Fibroblast of skin of left biceps (primary cell): ENCODE data around the gene PFDN1.

Experiments
- DNase-seq, 2 experiments: peaks; one replicate each; pipeline ENCODE4 v3.0.0-alpha.2; 2013; ENCODE audit warnings: low read depth in 2 of 2

The PFDN1 gene

DNA sequence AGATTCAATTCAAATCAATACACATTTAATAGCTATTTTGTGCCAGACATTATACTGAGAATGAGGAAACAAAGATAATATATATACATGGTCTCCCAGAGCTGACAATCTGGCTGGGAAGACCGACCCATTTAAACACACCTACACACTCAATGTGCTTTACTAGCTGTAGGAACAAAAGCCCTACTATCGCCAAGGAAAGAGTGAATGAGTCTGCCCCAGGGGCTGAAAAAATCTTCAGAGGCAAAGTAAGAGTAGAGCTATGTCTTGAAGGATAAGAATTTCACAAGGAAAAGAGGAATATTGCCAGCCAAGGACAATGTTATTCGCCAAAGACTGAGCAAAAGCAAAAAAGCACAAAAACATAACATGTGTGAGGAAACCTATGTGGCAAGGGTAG lies 6.6 kb downstream of the PFDN1 start:
- no peak for DNase-seq

DNA sequence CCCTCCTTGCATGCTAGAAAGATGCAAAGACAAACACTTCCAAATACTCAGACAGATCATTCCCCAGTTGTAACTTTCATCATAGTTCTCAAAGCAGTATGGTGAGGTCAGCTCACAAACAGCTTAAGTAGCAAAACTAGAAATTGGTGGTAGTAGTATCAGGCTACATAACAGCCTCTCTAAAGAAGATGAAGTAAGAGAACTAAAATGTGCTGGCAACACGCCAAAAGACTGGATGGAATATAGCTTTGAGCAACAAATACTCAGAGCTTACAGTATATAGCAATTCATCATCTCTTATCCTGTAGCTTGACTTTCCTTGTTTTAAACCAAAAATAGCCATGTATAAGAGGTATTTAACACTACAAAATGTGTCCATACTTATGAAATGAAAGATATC lies 7.5 kb downstream of the PFDN1 start:
- DNase-seq, result peak; percentile 93

DNA sequence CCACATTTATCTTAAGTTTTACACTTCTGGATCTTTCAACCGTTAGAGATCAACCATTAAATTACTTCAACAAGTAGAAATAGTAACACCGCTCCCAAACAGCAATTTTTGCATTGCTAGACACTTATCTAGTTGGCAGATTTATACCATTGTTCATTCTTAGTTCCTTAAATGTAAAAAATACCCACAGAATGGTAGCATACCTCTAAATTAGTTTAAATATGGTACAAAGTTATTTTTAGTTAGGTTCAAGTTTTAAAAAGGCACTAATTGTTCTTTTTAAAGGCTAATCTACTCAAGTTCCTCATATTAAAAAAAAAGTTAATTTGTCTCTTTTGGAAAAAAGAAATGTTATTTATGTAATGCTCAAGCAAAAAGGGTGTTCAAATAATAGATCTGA lies 8.1 kb downstream of the PFDN1 start:
- DNase-seq, result no peak

DNA sequence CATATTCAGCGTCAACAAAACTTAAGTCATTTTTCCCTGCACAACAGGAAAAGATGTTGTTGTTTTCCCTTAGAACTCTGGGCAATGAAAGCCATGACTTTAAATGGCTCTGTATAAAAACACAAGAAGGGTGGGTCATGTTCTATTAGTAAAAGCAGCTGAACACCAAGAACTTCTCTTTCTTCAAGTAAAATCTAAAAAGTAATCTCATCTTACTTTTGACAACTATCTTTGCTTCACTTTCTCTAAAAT lies 9.1 kb downstream of the PFDN1 start:
- no peak for DNase-seq

DNA sequence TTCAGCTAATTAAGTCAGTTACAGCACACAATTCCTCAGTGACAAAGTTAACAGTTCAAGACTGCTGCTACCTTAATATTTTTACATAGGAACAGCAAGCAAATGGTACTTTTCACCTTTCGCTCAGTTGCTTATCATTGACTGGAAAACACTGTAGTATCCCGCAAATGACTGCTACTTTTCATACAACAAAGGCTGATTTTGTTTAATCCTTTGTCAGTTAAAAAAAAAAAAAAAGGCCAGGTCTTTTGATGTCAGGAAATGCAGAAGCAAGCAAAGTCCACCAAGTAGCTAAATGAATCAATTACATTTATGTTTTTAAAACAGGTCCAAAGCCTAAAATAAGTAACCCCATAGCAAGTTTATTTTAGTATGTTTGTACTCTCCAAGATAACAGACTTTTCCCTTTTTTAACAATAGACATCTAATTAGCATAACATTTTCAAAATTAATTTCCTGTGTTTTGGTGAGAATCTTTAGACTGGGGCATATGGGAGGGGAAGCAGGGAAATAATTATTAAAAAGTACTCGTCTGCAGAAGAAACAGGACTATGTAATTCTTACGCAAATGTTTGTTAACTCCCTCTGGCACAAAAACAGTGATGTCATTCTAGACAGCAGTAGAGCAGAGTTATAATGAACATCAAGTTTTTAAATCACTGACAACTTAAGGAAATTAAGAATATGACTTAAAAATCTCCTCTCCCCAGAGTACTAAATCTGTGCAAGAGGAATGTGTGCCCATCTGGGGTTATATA lies 9.6 kb downstream of the PFDN1 start:
- no peak for DNase-seq

DNA sequence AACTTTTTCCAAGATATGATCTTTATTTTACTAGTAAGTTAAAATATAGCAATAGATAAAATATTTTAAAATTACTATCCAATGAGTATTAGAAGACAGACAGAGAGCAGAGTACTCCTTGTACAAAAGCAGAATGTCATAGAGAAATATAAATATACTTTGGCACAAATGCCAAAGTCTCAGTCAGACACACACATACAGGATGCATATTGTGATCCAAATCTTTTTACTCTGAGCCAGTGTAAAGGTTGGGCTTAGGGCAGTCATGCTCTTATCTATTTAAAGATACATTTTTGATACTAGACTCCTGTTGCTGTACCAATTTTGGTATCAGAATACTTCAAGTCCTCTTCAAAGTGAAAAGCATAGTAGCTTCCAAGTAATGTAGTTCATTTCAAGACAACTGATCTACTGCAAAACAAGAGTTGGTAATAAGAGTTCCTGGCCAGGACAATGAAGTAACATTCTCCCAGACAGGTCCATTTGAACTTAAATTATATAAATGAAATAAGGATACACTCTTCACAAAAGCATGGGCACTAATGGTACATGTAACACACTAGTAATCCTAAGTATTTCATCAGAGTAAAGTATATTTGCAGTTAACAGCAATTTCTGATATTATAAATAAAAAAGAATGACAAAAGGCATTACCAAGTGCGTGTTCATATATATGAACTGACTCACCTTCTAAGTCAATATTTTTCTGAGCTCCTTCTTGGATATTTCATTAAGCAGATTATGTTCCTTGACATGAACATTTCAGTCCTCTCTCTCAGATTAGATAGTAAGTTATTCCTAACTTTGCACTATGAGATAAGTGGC lies 10.5 kb downstream of the PFDN1 start:
- no peak for DNase-seq

DNA sequence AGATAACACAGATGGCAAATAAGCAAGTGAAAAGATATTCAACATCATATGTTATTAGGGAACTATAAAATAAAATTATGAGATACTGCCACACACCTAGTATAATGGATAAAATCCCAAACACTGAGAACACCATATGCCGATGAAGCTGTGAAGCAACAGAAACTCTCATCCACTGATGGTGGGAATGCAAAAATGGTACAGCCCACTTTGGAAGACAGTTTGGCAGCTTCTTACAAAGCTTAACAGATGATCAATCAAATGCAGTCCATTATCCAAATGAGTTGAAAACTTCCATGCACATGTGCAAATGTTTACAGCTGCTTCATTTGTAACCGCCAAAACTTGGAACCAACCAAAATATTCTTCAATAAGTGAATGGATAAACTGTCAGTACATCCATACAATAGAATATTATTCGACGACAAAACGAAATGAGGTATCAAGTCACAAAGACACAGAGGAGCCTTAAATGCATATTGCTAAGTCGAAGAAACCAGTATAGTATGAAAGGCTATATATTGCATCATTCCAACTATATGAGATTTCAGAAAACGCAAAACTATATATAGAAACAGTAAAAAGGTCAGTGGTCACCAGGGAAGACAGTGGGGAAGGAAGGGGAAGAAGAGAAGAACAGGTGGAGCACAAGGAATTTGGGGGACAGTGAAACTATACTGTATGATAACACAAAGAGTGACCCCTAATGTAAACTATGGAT lies 14.9 kb downstream of the PFDN1 start:
- peak in 1 of 2 experiments; percentile 24 for DNase-seq

DNA sequence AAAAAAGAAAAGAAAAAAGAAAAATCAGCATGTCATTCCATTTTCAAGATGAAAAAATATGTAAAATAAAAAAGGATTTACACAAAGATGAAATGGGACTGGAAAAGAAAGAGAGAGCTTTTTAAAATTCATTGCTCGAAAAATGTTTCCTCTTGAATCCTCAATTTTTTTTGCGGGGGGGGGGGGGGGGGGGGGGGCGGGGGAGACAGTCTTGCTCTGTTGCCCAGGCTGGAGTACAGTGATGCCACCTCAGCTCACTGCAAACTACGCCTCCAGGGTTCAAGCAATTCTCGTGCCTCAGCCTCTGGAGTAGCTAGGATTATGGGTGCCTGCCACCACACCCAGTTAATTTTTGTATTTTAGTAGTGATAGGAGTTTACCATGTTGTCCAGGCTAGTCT lies 16.5 kb downstream of the PFDN1 start:
- DNase-seq, result no peak

DNA sequence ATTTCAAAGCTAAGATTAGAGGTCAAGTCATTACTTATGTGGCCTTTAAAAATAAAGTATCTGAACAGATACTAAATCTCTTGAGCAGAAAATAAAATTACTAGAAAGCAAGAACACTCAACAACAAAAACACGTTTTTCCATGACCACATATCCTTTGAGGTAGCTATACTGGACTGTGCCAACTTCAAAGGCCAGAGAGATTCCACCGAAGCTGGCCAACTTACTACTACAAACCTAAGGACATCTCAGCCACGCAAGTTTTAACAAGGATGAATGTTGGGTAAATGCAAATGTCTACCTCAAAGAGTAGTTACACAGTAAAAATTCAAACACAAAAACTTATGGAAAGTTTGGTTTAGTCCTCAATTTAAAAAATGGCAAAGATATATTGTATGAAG lies 18.9 kb downstream of the PFDN1 start:
- no peak for DNase-seq

DNA sequence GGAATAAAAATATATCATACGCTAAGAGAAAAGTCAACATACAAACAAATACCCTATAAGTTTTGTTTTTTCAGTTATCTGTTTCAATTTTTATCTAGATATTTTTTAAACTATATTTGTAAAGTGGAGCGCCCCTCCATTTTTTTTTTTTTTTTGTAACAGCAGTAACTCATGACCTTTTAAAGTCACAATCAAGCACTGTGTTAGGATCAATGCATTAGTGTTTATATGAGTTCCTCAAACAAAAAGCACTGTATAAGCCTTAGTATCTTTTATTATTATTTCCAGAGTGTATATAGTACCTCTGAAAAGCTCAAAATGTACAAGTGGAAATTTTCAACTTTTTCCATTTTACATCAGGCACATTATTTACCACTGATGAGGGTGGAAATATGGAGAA lies 20.6 kb downstream of the PFDN1 start:
- no peak for DNase-seq

DNA sequence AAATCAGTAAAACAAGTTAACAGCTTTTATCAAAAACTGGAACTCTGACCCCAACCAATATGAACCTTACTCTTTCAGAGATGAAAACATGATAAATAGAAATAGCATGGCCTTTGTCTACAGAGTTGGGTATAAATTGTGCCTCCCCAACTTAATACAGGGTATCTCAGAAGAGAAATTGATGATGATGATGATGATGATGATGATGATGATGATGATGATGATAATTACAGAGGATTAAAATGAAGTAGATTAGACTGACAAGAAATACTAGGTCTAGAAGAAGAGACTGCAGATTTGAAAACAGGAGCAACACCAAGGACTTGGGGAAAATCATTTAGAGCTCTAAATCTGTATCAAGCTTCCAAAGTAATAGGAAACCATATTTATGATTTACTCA lies 27.1 kb downstream of the PFDN1 start:
- no peak for DNase-seq

DNA sequence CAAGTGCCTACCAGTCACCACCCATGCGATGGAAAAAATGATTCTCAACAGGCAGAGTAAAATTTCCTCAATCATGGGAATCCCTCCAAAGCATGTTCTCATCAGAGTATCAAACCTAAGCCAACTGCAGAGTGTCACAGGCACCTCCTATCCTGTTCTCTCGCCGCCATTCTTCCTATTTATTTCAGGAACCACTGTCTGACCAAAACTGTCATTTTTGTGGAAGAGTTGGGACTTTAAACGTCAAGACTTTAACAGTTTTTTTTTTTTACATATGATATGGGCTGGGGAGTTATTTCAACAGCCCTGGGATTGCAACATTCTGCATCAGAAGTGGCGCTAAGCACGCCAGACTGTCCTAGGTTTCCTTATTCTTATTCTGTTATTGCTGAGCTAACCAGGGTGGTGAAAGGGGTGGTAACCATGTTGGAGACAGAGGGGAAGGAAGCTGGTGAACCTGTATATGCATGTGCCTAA lies 29.5 kb downstream of the PFDN1 start:
- no peak for DNase-seq

DNA sequence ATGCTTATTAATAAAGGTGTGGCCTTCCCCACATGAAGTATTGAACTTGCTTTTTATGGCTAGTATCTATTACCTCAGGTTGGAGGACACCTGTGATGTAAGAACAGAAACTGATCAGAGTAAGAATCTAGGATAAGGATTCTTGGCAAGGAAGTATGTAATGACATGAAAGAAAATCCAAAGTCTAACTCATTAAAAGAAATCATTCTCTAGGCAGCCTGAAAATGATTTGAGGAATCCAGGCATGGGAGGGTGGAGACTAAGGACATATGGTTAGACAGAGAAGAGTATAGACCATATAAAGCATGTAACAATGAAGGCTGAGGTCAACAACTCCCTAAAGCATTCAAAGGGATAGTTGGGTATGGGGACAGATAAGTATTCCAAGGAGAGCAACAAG lies 32.9 kb downstream of the PFDN1 start:
- no peak for DNase-seq

DNA sequence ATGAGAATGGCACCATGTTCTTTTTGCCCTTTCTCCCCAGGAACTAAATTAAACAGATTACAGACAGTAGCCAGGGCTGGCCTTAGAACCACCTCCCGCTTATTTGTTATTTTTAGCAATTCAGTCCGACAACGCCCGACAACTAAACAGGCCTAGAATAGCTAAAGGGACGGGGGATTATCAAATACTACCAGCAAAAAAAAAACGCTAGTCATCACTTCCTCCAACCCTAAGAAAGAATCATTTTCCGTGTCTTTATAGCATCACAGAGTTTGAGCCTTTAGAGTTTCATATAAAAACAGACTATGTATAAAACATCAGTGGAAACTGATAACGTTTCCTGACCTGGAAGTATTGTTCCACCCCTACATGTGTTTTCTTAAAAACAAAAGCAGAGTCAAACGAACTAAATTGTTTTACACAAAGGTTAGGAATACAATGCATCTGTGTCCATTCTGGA lies 35.3 kb downstream of the PFDN1 start:
- no peak for DNase-seq

DNA sequence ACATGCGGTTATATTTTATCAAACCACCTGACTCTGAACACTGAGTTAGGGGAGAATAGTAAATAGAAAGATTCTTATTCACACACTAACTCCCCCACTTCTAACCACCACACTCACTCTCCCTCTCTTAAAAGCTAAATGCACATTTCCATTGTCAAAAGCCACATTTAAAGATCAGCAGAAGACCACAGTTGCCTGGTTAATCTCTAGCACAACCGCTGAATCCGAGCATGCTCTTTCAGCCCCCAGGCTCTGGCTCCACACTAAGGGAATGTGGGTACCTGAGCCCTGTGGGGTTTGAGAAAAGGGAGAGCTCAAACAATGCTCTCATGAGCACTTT lies 35.7 kb downstream of the PFDN1 start:
- DNase-seq, result no peak

DNA sequence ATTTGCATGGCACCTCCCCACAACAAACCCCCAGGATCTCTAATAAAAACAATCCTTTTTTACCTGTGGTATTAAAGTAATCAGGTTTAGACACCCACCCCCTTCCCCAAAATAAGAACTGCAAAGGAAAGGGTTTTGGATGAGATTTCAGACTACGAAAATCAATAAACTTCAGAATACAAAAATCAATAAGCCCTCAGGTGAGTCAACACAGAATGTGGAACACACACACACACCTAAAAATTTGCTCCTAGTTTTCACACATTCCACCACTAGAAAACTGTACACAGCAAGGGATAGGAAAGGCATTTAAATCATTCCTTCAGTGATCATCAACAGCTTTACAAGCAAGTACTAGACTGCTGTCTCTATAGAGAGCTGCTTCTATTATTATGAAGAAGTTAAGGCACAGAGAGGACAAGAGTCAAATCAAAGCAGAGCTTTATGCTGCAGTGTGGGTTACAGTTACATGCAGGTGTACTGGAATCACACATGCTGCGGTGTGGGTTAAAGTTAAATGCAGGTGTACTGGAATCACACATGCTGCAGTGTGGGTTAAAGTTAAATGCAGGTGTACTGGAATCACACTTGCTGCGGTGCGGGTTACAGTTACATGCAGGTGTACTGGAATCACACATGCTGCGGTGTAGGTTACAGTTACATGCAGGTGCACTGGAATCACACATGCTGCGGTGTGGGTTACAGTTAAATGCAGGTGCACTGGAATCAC lies 36.3 kb downstream of the PFDN1 start:
- DNase-seq, result no peak

DNA sequence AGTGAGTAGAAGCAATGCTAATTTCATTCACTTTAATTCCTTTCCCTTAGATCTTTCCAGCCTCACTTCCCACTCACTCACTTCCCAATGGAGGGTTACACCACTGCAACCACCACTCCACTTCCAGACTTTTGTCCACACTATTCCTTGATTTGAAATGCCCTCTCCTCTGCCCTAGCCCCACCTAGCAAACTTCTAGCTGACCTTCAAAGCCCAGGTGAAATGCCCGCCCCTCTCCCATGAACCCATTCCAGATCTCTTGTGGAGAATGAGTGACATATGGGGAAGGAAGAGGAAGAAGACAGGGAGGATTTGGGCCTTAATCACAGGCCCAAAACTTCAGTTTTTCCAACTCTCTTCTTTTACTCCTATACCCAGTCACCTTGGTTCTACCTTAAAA lies 37.1 kb downstream of the PFDN1 start:
- DNase-seq, result no peak

DNA sequence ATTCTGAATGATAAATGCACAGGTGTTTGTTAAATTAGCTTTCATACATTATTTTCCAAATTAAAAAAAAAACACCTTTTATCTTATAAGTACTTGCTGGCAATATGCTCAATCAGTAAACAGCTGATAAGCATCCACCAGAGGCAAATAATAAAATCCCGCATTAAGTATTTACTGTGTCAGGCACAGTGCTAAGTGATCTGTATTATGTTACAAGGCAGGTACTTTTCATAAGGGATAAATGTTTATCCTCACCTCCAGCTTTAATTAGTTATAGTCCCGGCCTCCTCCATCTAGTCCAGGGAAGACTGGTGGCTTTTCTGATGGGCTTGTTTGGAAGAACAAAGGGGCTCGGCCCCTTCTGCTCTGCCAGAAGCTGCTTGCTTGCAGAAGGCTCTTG lies 40.1 kb downstream of the PFDN1 start:
- no peak for DNase-seq

DNA sequence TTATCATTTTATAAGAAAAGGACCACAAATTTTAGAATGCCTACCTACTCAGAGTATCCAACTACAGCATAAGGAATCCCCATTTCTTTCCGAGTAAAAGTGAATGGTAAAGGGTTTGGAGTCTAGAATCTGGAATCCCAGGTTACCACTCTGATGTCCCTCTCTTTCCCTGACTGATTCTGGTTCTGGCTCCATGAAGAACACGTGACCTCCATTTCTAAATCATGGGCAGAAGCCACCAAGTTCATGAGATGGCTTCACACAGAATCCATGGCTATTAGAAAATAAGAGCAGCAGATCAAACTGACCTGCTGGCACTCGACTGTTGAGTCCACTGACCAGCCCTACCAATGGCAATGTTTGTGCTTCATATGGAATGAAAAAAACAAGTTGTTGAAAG lies 40.7 kb downstream of the PFDN1 start:
- no peak for DNase-seq

DNA sequence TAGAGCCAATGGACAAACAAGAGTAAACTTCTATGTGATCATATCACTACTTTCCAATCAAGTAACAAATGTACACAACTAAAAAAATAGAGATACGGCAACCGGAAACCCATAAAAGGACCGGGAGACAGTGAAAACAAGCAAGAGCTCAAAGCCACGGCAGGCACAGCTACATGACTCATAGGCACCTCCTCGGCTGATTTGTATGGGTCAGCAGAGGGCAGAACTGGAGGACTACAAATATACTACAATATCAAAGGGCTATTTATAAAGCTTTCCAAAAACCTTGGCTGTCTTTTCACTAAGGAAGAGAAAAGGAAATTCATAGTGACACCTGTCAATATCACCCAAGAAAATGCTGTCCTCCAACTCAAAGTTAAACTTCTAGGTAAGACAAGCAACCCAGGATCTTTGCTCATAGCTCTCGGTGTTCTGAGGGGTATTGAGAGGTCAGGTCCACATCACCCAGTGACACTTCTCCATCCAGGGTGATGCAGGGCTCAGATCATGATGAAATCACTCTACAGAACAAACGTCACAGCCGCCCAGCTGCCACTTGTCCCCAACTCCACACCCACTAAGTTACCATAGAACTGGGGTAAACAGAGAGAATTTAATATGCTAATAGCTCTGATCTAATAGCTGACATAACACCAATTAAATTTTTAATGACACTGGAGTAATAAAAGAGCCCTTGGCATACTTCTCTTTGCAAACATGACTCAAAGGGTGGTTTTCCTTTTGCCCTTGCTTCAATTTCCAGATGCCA lies 41.3 kb downstream of the PFDN1 start:
- peak in 1 of 2 experiments; percentile 9 for DNase-seq

DNA sequence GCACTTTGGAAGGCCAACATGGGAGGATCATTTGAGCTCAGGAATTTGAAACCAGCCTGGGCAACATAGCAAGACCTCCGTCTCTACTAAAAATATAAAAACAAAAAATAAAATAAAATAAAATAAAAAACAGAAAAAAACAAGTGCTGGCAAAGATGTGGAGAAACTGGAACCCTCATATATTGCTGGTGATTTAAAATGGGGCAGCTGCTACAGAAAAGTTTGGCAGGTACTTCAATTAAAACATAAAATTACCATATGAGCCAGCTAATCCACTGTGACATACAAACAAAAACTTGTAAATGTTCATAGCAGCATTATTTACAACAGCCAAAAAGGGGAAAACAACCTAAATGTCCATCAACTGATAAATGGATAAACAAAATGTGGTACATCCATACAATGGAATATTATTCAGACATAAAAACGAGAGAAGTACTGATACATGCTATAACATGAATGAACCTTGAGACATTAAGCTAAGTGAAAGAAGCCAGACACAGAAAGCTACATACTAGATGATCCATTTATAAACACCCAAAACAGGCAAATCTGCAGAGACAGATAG lies 42.7 kb downstream of the PFDN1 start:
- DNase-seq, result no peak
